GM12878 (cell line): ENCODE measurements around the gene TTC22. TPM values are rescaled to one million over a fixed set of nuclear protein-coding genes. Genes with fewer than 3 reads are reported as not detected.

ENCODE experiments used
- ATAC-seq: fragments of 200-7000 bp; cut with Tn5 transposase; 3 replicates; pipeline ENCODE4 v1.9.1; 2020; ENCODE audit warnings: mild to moderate bottlenecking, moderate library complexity
- BruUV-seq: library from RNA; stranded (reverse); fragments of 400-500 nt; replicated peaks from 2 replicates; lab custom pipeline; 2021; lab: Mats Ljungman, UMichigan
- CTCF ChIA-PET: fragments of 300-600 bp; sonication (Branson Sonifier 250); formaldehyde crosslinking; extraction: SDS; loops from one replicate; lab custom pipeline; 2021; ENCODE audit warnings: inconsistent platforms; lab: Yijun Ruan, JAX
- POLR2A ChIA-PET: fragments of 350-600 bp; formaldehyde crosslinking; extraction: SDS; loops from one replicate; lab custom pipeline; 2021; ENCODE audit warnings: inconsistent platforms; lab: Charles Lee
- RAD21 ChIA-PET: fragments of 300-600 bp; sonication (Branson Sonifier 250); formaldehyde crosslinking; loops from one replicate; lab custom pipeline; 2023; ENCODE audit warnings: antibody characterized with exemption; ENCODE audit not compliant: unreplicated experiment; lab: Charles Lee
- SMC1A ChIA-PET: fragments of 300-600 bp; sonication (Branson Sonifier 250); formaldehyde crosslinking; loops from one replicate; lab custom pipeline; 2023; ENCODE audit not compliant: unreplicated experiment, uncharacterized antibody; lab: Charles Lee
- DNase-seq: peaks from one replicate; pipeline ENCODE4 v3.0.0-alpha.2; 2011; ENCODE audit warnings: low read depth, low spot score
- FAIRE-seq: peaks from 3 replicates; lab custom pipeline; 2011; peaks lifted over from hg19 to GRCh38; lab: Jason Lieb, UNC
- H2AFZ ChIP-seq: 2 replicates; pipeline ENCODE4 v1.6.0; 2011; ENCODE audit warnings: low read depth, low read length, control low read depth; ENCODE audit not compliant: control insufficient read depth
- H3K27ac ChIP-seq: 2 replicates; pipeline ENCODE4 v1.5.1; 2011; ENCODE audit warnings: control low read depth; ENCODE audit not compliant: control insufficient read depth, insufficient read depth
- H3K27me3 ChIP-seq, 2 experiments: replicated peaks in 1 of 2; 2 replicates each; pipeline versions ENCODE4 v1.6.0 to v1.6.1; 2011; ENCODE audit warnings: low read length in 1 of 2; ENCODE audit not compliant: control insufficient read depth in 2 of 2, insufficient read depth in 2 of 2
- H3K36me3 ChIP-seq, 2 experiments: 2 replicates each; pipeline ENCODE4 v1.5.1; 2011; ENCODE audit warnings: low read length in 1 of 2; ENCODE audit not compliant: control insufficient read depth in 2 of 2, insufficient read depth in 2 of 2
- H3K4me1 ChIP-seq: 2 replicates; pipeline ENCODE4 v1.6.1; 2011; ENCODE audit warnings: mild to moderate bottlenecking, low read length, moderate library complexity, mixed read lengths; ENCODE audit not compliant: control insufficient read depth, insufficient read depth
- H3K4me2 ChIP-seq: 2 replicates; pipeline ENCODE4 v1.6.0; 2011; ENCODE audit warnings: control low read depth; ENCODE audit not compliant: control insufficient read depth, insufficient read depth
- H3K4me3 ChIP-seq: fragments of 200-600 bp; sonication (generic); 2 replicates; pipeline ENCODE4 v1.5.1; 2016
- H3K79me2 ChIP-seq: 2 replicates; pipeline ENCODE4 v1.6.0; 2011; ENCODE audit warnings: low read length; ENCODE audit not compliant: control insufficient read depth, insufficient read depth
- H3K9ac ChIP-seq: 2 replicates; pipeline ENCODE4 v1.8.0; 2011; ENCODE audit warnings: low read length, control low read depth, mixed read lengths; ENCODE audit not compliant: control insufficient read depth, insufficient read depth
- H3K9me3 ChIP-seq: replicated peaks from 3 replicates; pipeline ENCODE4 v1.5.1; 2011; ENCODE audit warnings: mild to moderate bottlenecking, low read length; ENCODE audit not compliant: control insufficient read depth, insufficient read depth
- H4K20me1 ChIP-seq: 2 replicates; pipeline ENCODE4 v1.6.0; 2011; ENCODE audit not compliant: control insufficient read depth, insufficient read depth
- CREB1 ChIP-seq: IDR thresholded peaks from 2 replicates; pipeline ENCODE4 v1.6.1; 2012; ENCODE audit warnings: low read depth, mild to moderate bottlenecking, inconsistent platforms
- CREM ChIP-seq: IDR thresholded peaks from 2 replicates; pipeline ENCODE4 v1.6.1; 2014; ENCODE audit warnings: antibody characterized with exemption, low read depth
- FOXM1 ChIP-seq: IDR thresholded peaks from 2 replicates; pipeline ENCODE4 v1.6.1; 2012; ENCODE audit warnings: low read depth, mild to moderate bottlenecking, inconsistent platforms, low read length, moderate library complexity
- GATAD2B ChIP-seq: fragments of 450-650 bp; conservative IDR thresholded peaks from 2 replicates; pipeline ENCODE4 v1.6.1; 2017; ENCODE audit warnings: low read depth, mild to moderate bottlenecking, moderate library complexity
- HDAC6 ChIP-seq: fragments of 200-600 bp; sonication (generic); IDR thresholded peaks from one replicate; pipeline ENCODE4 v1.8.0; 2017; ENCODE audit warnings: antibody characterized with exemption; ENCODE audit not compliant: unreplicated experiment
- JUND ChIP-seq: IDR thresholded peaks from 2 replicates; pipeline ENCODE4 v1.6.1; 2012; ENCODE audit warnings: low read depth, mild to moderate bottlenecking, low read length, improper control_type of control experiment, moderate library complexity
- MEF2A ChIP-seq: IDR thresholded peaks from 2 replicates; pipeline ENCODE4 v1.6.1; 2011; ENCODE audit warnings: low read depth, mild to moderate bottlenecking, low read length, moderate library complexity; ENCODE audit not compliant: insufficient read depth
- MEF2B ChIP-seq: fragments of 450-650 bp; IDR thresholded peaks from 2 replicates; pipeline ENCODE4 v1.6.1; 2018; ENCODE audit warnings: mild to moderate bottlenecking, moderate library complexity; ENCODE audit not compliant: partially characterized antibody, poor library complexity, severe bottlenecking
- PAX8 ChIP-seq: fragments of 450-650 bp; IDR thresholded peaks from 2 replicates; pipeline ENCODE4 v1.6.1; 2017; ENCODE audit warnings: mild to moderate bottlenecking, moderate library complexity
- POLR2AphosphoS5 ChIP-seq: IDR thresholded peaks from 2 replicates; pipeline ENCODE4 v1.6.1; 2011; ENCODE audit warnings: mild to moderate bottlenecking, low read length, inconsistent platforms
- RAD51 ChIP-seq: fragments of 450-650 bp; IDR thresholded peaks from 2 replicates; pipeline ENCODE4 v1.6.1; 2016; ENCODE audit warnings: moderate library complexity, mild to moderate bottlenecking, inconsistent platforms
- WGBS: methylation state at CpG from one replicate; pipeline ENCODE4 v1.1.6; 2016; ENCODE audit warnings: low lambda C conversion rate; ENCODE audit not compliant: insufficient replicate concordance, insufficient coverage; ENCODE audit errors: missing lambda C conversion rate; 5-methylcytosine and 5-hydroxymethylcytosine counted together
- in situ Hi-C: fragments of 300-500 bp; cut with MboI; formaldehyde crosslinking; loops from 9 replicates; pipeline ENCODE4 v1.14.3; 2018; ENCODE audit warnings: mixed read lengths
- intact Hi-C: fragments of 100-400 bp; cut with micrococcal nuclease; formaldehyde crosslinking; loops from one replicate; pipeline ENCODE4 v1.14.2; 2022; ENCODE audit not compliant: unreplicated experiment
- polyA plus RNA-seq, 11 experiments: library from polyadenylated mRNA; depleted of rRNA in 4 of 11; unstranded in 6 of 11; stranded (reverse) in 5 of 11; fragments of >200 nt; fragmentation: Nextera tagmentation in 4 of 11; fragmentation: Illumina TruSeq in 1 of 11; extraction: Ambion mirVana in 4 of 11; extraction: Trizol in 1 of 11; gene quantifications; 1 replicate in 1 of 11; 2 replicates in 10 of 11; pipeline versions ENCODE4 v1.2.1 to v1.2.3, GENCODE V29; 2011 to 2016; ENCODE audit warnings: inconsistent platforms in 2 of 11, missing spikeins in 2 of 11, low read depth in 1 of 11
- total RNA-seq, 4 experiments: library from RNA; depleted of rRNA in 3 of 4; stranded (reverse); fragments of >200 nt in 3 of 4; fragmentation: Illumina TruSeq in 1 of 4; extraction: Trizol in 1 of 4; gene quantifications; 2 replicates each; pipeline versions ENCODE4 v1.2.1 to v1.2.3, GENCODE V29; 2013 to 2021
- TF ChIP-seq, protein P1 (sequence below): IDR thresholded peaks from 2 replicates; pipeline ENCODE4 v1.6.1; 2012; ENCODE audit warnings: low read depth, low read length, improper control_type of control experiment
- TF ChIP-seq, protein P2 (sequence below): fragments of 450-650 bp; IDR thresholded peaks from 2 replicates; pipeline ENCODE4 v1.6.1; 2018; ENCODE audit warnings: mild to moderate bottlenecking, low read depth, moderate library complexity; ENCODE audit not compliant: partially characterized antibody
- TF ChIP-seq, protein P3 (sequence below): fragments of 150-350 bp; IDR thresholded peaks from 2 replicates; pipeline ENCODE4 v1.6.1; 2016; ENCODE audit warnings: low read depth, low read length

TTC22 gene
- total and polyA plus RNA-seq, 10 of the 15 experiments (the other 5 are each of a cell fraction or from before 2014, with no cell fraction given): 0.64 to 5.1 (median 1.9) TPM

DNA sequence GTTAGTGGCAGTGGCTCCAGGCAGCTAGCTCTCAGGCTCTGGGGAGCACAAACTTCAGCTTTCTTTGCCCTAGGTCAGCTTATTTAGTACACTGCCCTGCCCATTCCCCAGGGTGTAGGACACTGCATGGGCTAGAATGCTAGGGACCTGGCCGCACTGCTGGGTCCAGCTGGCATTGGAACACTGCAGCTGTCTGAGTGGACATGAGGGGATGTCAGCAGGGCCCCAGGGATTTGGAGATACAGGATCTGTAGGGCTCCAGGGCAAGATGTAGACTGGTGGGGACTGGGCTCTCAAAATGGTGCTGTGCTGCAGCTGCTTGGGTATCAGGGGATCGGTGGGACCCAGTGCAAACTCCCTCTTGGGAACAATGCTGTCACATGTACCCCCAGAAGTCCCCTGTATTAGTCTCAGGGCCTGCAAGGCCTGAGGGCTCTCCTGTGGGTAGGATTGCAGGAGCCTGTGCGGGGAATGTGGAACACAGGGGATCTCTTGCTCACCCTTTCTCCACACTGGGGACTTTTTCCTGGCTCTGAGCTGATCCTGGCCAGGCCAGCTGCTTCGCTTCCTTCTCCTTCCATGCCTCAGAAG, 25.2 kb upstream of the TTC22 start (continued):
- TF ChIP-seq CREB1 (no peak), PAX8 (no peak), POLR2AphosphoS5 (no peak), GATAD2B (no peak), FOXM1 (no peak)

DNA sequence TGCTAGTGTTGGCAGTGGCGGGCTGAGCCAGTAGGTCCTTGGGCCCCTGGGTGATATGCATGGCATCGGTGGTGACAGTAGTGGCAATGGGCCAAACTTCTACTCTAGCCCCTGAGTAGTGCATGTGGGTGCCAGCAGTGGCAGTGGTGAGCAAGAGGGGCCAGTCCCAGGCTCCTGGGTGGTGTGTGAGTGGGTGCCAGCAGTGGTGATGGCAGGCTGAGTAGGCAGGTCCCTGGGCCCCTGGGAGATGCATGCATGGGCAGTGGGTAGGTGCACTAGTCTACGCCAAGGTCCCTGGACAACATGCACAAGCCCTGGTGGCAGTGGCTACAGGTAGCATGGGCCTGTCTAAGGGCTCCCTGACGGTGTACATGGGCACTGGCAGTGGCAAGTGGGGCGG, 24.6 kb upstream of the TTC22 start:
- no peaks in the 10 kb centered on the region for H4K20me1 ChIP-seq
- FAIRE-seq (no peak), ATAC-seq (no peak), DNase-seq (no peak)
- intact Hi-C loops: no loop called here
- H3K27me3 ChIP-seq: no peaks in the 10 kb centered on the region
- no peaks in the 10 kb centered on the region for H3K36me3 ChIP-seq
- H3K4me2 ChIP-seq: no peak overlapping the region
- no peaks in the 10 kb centered on the region for H3K4me1 ChIP-seq
- H3K9me3 ChIP-seq: no peaks in the 10 kb centered on the region; the same call in 2 of the 3 replicates
- no peak overlapping the region for H3K27ac ChIP-seq
- no peak overlapping the region for H2AFZ ChIP-seq
- ChIA-PET CTCF (no interaction called here), SMC1A (no interaction called here), RAD21 (no interaction called here), POLR2A (no interaction called here)
- no TSS peak for BruUV-seq
- 33% methylated on average over 5 of the region's 5 CpGs for whole genome bisulfite sequencing
- in situ Hi-C loops: no loop called here
- no peak overlapping the region for H3K9ac ChIP-seq
- H3K4me3 ChIP-seq: no peak overlapping the region
- no peaks in the 10 kb centered on the region for H3K79me2 ChIP-seq
- TF ChIP-seq GATAD2B: no peak
- TF ChIP-seq, protein P1, sequence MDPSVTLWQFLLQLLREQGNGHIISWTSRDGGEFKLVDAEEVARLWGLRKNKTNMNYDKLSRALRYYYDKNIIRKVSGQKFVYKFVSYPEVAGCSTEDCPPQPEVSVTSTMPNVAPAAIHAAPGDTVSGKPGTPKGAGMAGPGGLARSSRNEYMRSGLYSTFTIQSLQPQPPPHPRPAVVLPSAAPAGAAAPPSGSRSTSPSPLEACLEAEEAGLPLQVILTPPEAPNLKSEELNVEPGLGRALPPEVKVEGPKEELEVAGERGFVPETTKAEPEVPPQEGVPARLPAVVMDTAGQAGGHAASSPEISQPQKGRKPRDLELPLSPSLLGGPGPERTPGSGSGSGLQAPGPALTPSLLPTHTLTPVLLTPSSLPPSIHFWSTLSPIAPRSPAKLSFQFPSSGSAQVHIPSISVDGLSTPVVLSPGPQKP: no peak
- TF ChIP-seq MEF2A: no peak
- TF ChIP-seq CREM: no peak
- TF ChIP-seq, protein P2, sequence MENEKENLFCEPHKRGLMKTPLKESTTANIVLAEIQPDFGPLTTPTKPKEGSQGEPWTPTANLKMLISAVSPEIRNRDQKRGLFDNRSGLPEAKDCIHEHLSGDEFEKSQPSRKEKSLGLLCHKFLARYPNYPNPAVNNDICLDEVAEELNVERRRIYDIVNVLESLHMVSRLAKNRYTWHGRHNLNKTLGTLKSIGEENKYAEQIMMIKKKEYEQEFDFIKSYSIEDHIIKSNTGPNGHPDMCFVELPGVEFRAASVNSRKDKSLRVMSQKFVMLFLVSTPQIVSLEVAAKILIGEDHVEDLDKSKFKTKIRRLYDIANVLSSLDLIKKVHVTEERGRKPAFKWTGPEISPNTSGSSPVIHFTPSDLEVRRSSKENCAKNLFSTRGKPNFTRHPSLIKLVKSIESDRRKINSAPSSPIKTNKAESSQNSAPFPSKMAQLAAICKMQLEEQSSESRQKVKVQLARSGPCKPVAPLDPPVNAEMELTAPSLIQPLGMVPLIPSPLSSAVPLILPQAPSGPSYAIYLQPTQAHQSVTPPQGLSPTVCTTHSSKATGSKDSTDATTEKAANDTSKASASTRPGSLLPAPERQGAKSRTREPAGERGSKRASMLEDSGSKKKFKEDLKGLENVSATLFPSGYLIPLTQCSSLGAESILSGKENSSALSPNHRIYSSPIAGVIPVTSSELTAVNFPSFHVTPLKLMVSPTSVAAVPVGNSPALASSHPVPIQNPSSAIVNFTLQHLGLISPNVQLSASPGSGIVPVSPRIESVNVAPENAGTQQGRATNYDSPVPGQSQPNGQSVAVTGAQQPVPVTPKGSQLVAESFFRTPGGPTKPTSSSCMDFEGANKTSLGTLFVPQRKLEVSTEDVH: no peak
- TF ChIP-seq, protein P3, sequence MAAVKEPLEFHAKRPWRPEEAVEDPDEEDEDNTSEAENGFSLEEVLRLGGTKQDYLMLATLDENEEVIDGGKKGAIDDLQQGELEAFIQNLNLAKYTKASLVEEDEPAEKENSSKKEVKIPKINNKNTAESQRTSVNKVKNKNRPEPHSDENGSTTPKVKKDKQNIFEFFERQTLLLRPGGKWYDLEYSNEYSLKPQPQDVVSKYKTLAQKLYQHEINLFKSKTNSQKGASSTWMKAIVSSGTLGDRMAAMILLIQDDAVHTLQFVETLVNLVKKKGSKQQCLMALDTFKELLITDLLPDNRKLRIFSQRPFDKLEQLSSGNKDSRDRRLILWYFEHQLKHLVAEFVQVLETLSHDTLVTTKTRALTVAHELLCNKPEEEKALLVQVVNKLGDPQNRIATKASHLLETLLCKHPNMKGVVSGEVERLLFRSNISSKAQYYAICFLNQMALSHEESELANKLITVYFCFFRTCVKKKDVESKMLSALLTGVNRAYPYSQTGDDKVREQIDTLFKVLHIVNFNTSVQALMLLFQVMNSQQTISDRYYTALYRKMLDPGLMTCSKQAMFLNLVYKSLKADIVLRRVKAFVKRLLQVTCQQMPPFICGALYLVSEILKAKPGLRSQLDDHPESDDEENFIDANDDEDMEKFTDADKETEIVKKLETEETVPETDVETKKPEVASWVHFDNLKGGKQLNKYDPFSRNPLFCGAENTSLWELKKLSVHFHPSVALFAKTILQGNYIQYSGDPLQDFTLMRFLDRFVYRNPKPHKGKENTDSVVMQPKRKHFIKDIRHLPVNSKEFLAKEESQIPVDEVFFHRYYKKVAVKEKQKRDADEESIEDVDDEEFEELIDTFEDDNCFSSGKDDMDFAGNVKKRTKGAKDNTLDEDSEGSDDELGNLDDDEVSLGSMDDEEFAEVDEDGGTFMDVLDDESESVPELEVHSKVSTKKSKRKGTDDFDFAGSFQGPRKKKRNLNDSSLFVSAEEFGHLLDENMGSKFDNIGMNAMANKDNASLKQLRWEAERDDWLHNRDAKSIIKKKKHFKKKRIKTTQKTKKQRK: no peak
- TF ChIP-seq MEF2B: no peak
- no peak for TF ChIP-seq RAD51
- TF ChIP-seq JUND: no peak
- TF ChIP-seq HDAC6: no peak
